HL-60 (cell line): ENCODE data around the gene POLR1G.

ENCODE experiments used
- DNase-seq, 2 experiments: peaks; one replicate each; pipeline ENCODE4 v3.0.0-alpha.2; 2010 to 2020; ENCODE audit warnings: low read depth in 1 of 2, low spot score in 1 of 2
- H3K27ac ChIP-seq: fragments of 250-450 bp; sonication (Bioruptor Pico); replicated peaks from 2 replicates; pipeline ENCODE4 v1.5.1; 2020; ENCODE audit warnings: mild to moderate bottlenecking, moderate library complexity
- H3K27me3 ChIP-seq: fragments of 250-450 bp; sonication (Bioruptor Pico); 2 replicates; pipeline ENCODE4 v1.5.1; 2021; ENCODE audit warnings: mild to moderate bottlenecking, moderate library complexity; ENCODE audit not compliant: insufficient read depth, poor library complexity, severe bottlenecking
- H3K4me3 ChIP-seq: replicated peaks from 2 replicates; pipeline ENCODE4 v1.5.1; 2011; ENCODE audit warnings: mild to moderate bottlenecking, control low read depth, low read length; ENCODE audit not compliant: insufficient read depth
- GABPA ChIP-seq: IDR thresholded peaks from 2 replicates; pipeline ENCODE4 v1.6.1; 2012; ENCODE audit warnings: low read depth
- POLR2AphosphoS5 ChIP-seq: IDR thresholded peaks from 2 replicates; pipeline ENCODE4 v1.6.1; 2012; ENCODE audit warnings: low read depth
- SPI1 ChIP-seq: IDR thresholded peaks from 2 replicates; pipeline ENCODE4 v1.6.1; 2012; ENCODE audit warnings: low read depth, mild to moderate bottlenecking, borderline replicate concordance
- TF ChIP-seq, protein P1 (sequence below): IDR thresholded peaks from one replicate; pipeline ENCODE4 v1.5.1; 2011; ENCODE audit warnings: low read length, control low read depth, inconsistent platforms; ENCODE audit not compliant: insufficient read depth
- TF ChIP-seq, protein P2 (sequence below): IDR thresholded peaks from 2 replicates; pipeline ENCODE4 v1.6.1; 2012; ENCODE audit warnings: low read depth; ENCODE audit not compliant: insufficient replicate concordance

POLR1G gene

DNA sequence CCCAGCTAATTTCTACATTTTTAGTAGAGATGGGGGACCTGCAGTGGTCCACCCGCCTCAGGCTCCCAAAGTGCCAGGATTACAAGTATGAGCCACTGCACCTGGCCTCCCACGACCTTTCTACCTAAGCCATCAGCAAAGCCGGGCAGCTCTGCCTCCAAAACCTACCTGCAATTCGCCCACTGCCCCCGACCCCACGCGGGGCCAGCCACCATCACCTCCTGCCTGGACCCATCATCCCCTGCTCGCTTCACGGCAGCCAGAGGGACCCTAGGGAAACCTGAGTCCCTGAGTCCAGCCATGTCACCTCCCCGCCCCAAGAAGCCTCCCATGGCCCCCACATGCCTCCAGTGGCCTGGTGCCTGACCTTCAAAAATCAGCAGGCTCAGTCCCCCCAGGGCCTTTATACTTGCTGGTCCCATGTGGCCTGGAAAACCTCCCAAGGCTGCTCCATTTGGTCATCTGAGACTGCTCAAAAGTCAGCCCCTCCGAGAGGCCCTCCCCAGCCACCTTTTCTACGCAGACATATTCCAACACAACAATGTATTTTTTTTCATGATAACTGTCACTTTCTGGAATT, 48.1 kb upstream of the POLR1G start:
- H3K4me3 ChIP-seq: no peak overlapping the region
- no peak overlapping the region for H3K27ac ChIP-seq
- no peak for TF ChIP-seq POLR2AphosphoS5
- TF ChIP-seq, protein P1, sequence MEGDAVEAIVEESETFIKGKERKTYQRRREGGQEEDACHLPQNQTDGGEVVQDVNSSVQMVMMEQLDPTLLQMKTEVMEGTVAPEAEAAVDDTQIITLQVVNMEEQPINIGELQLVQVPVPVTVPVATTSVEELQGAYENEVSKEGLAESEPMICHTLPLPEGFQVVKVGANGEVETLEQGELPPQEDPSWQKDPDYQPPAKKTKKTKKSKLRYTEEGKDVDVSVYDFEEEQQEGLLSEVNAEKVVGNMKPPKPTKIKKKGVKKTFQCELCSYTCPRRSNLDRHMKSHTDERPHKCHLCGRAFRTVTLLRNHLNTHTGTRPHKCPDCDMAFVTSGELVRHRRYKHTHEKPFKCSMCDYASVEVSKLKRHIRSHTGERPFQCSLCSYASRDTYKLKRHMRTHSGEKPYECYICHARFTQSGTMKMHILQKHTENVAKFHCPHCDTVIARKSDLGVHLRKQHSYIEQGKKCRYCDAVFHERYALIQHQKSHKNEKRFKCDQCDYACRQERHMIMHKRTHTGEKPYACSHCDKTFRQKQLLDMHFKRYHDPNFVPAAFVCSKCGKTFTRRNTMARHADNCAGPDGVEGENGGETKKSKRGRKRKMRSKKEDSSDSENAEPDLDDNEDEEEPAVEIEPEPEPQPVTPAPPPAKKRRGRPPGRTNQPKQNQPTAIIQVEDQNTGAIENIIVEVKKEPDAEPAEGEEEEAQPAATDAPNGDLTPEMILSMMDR: no peak
- no peak for TF ChIP-seq GABPA
- TF ChIP-seq, protein P2, sequence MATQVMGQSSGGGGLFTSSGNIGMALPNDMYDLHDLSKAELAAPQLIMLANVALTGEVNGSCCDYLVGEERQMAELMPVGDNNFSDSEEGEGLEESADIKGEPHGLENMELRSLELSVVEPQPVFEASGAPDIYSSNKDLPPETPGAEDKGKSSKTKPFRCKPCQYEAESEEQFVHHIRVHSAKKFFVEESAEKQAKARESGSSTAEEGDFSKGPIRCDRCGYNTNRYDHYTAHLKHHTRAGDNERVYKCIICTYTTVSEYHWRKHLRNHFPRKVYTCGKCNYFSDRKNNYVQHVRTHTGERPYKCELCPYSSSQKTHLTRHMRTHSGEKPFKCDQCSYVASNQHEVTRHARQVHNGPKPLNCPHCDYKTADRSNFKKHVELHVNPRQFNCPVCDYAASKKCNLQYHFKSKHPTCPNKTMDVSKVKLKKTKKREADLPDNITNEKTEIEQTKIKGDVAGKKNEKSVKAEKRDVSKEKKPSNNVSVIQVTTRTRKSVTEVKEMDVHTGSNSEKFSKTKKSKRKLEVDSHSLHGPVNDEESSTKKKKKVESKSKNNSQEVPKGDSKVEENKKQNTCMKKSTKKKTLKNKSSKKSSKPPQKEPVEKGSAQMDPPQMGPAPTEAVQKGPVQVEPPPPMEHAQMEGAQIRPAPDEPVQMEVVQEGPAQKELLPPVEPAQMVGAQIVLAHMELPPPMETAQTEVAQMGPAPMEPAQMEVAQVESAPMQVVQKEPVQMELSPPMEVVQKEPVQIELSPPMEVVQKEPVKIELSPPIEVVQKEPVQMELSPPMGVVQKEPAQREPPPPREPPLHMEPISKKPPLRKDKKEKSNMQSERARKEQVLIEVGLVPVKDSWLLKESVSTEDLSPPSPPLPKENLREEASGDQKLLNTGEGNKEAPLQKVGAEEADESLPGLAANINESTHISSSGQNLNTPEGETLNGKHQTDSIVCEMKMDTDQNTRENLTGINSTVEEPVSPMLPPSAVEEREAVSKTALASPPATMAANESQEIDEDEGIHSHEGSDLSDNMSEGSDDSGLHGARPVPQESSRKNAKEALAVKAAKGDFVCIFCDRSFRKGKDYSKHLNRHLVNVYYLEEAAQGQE: no peak
- TF ChIP-seq SPI1: no peak
- no peak for DNase-seq
- no peaks in the 10 kb centered on the region for H3K27me3 ChIP-seq

DNA sequence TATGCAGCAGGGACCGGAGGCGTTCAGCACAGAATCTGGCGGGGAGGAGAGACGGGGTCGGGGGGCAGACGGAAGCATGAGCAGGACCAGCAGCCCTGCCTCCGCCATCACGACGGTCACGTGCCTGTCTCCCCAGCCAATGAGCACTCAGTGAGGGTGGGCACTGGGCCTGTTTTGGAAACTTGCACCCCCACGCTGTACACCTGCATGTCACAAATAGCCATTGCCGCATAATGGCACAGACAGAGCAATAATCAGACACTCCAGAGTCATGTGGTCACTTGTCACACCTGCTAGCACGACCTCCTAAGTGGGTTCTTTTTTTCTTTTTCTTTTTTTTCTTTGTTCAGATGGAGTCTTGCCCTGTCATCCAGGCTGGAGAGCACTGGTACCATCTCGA, 44.8 kb upstream of the POLR1G start:
- H3K4me3 ChIP-seq: no peak overlapping the region
- H3K27ac ChIP-seq: no peak overlapping the region
- DNase-seq: no peak
- TF ChIP-seq, protein P2: no peak
- TF ChIP-seq GABPA (no peak), POLR2AphosphoS5 (no peak), SPI1 (no peak)
- TF ChIP-seq, protein P1: no peak
- H3K27me3 ChIP-seq: no peaks in the 10 kb centered on the region

DNA sequence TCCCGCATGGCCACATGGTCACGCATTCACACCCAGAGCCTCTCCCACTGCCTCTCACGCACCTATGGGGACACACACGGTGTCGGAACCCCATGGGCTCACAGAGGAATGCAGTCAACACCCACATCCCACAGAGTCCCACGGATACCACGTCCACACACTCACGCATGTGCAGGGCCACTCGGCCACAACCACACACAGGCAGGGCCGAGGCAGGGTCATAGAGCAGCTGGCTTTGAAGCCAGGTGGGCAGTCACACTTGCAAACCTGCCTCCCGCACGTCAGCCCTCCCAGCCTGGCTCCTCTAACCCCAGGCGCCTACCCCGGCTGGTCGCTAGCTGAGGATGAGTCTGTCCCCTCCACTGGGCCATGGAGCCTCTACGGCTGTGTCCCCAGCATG, 44.2 kb upstream of the POLR1G start:
- no peak for DNase-seq
- H3K27ac ChIP-seq: no peak overlapping the region
- H3K4me3 ChIP-seq: no peak overlapping the region
- no peaks in the 10 kb centered on the region for H3K27me3 ChIP-seq
- TF ChIP-seq GABPA (no peak), POLR2AphosphoS5 (no peak), SPI1 (no peak)
- TF ChIP-seq, protein P2: no peak
- TF ChIP-seq, protein P1: no peak
